Astrocyte (in vitro differentiated cells and primary cell): Measurements from ENCODE around the gene HLA-DPA1. TPM values are rescaled to one million over a fixed set of nuclear protein-coding genes. Genes with fewer than 3 reads are reported as not detected.
A peak's percentile ranks its signal among the peaks of the same experiment; 100 is the strongest.

Experiments used
- DNase-seq: peaks from one replicate; pipeline ENCODE4 v3.0.0-alpha.2; 2010; ENCODE audit warnings: low read depth
- FAIRE-seq: peaks from 2 replicates; lab custom pipeline; 2011; peaks lifted over from hg19 to GRCh38; lab: Jason Lieb, UNC
- H2AFZ ChIP-seq: 2 replicates; pipeline ENCODE4 v1.6.0; 2012; ENCODE audit warnings: low read depth, low read length, inconsistent platforms
- H3K27ac ChIP-seq: 2 replicates; pipeline ENCODE4 v1.5.1; 2011; ENCODE audit warnings: low read depth, low read length, inconsistent platforms
- H3K27me3 ChIP-seq: 2 replicates; pipeline ENCODE4 v1.6.0; 2011; ENCODE audit warnings: low read length, inconsistent platforms; ENCODE audit not compliant: insufficient read depth
- H3K36me3 ChIP-seq: 2 replicates; pipeline ENCODE4 v1.5.1; 2011; ENCODE audit warnings: low read length, inconsistent platforms; ENCODE audit not compliant: insufficient read depth
- H3K4me1 ChIP-seq: 2 replicates; pipeline ENCODE4 v1.5.1; 2011; ENCODE audit warnings: low read length, inconsistent platforms; ENCODE audit not compliant: insufficient read depth
- H3K4me2 ChIP-seq: 2 replicates; pipeline ENCODE4 v1.6.0; 2012; ENCODE audit warnings: low read length, inconsistent platforms
- H3K4me3 ChIP-seq: 2 replicates; pipeline ENCODE4 v1.5.1; 2011; ENCODE audit warnings: low read depth, mild to moderate bottlenecking, low read length, inconsistent platforms; ENCODE audit not compliant: insufficient read depth
- H3K79me2 ChIP-seq: 2 replicates; pipeline ENCODE4 v1.6.0; 2012; ENCODE audit warnings: mild to moderate bottlenecking, low read length, inconsistent platforms; ENCODE audit not compliant: insufficient read depth
- H3K9ac ChIP-seq: 2 replicates; pipeline ENCODE4 v1.6.0; 2012; ENCODE audit warnings: mild to moderate bottlenecking, low read length, inconsistent platforms
- H3K9me3 ChIP-seq: 2 replicates; pipeline ENCODE4 v1.5.1; 2012; ENCODE audit warnings: low read depth, mild to moderate bottlenecking, low read length, inconsistent platforms; ENCODE audit not compliant: insufficient read depth
- H4K20me1 ChIP-seq: 2 replicates; pipeline ENCODE4 v1.6.0; 2012; ENCODE audit warnings: low read length, inconsistent platforms; ENCODE audit not compliant: insufficient read depth
- H3K27ac Mint-ChIP-seq: one replicate; pipeline ENCODE4 v1.8.0; 2021; ENCODE audit warnings: mild to moderate bottlenecking, mixed read lengths; ENCODE audit not compliant: unreplicated experiment
- H3K27me3 Mint-ChIP-seq: one replicate; pipeline ENCODE4 v1.8.0; 2021; ENCODE audit warnings: low read depth, mixed read lengths; ENCODE audit not compliant: unreplicated experiment
- H3K36me3 Mint-ChIP-seq: one replicate; pipeline ENCODE4 v1.8.0; 2021; ENCODE audit warnings: low read depth, mixed read lengths; ENCODE audit not compliant: unreplicated experiment
- H3K4me1 Mint-ChIP-seq: one replicate; pipeline ENCODE4 v1.8.0; 2021; ENCODE audit warnings: low read depth, mixed read lengths; ENCODE audit not compliant: unreplicated experiment
- H3K4me3 Mint-ChIP-seq: one replicate; pipeline ENCODE4 v1.8.0; 2021; ENCODE audit warnings: mild to moderate bottlenecking, moderate library complexity, mixed read lengths; ENCODE audit not compliant: unreplicated experiment
- H3K9me3 Mint-ChIP-seq: one replicate; pipeline ENCODE4 v1.8.0; 2021; ENCODE audit warnings: mild to moderate bottlenecking, mixed read lengths; ENCODE audit not compliant: unreplicated experiment
- CTCF ChIP-seq: IDR thresholded peaks from 2 replicates; pipeline ENCODE4 v1.5.1; 2011; ENCODE audit warnings: low read depth, mild to moderate bottlenecking, inconsistent platforms, low read length, moderate library complexity; ENCODE audit not compliant: insufficient read depth
- EZH2 ChIP-seq: IDR thresholded peaks from 2 replicates; pipeline ENCODE4 v1.6.1; 2012; ENCODE audit warnings: mild to moderate bottlenecking, low read length, inconsistent platforms; ENCODE audit not compliant: insufficient read depth
- total RNA-seq: library from RNA; stranded (reverse); gene quantifications from 2 replicates; pipeline ENCODE4 v1.2.1, GENCODE V29; 2021

Gene HLA-DPA1
- total RNA-seq, 1 donor from 2014 or later, result 1.7 TPM

- H3K4me3 Mint-ChIP-seq, result no peak overlapping the region
- no peak for FAIRE-seq
- no peak overlapping the region for H2AFZ ChIP-seq
- H3K9me3 ChIP-seq, result no peaks in the 10 kb centered on the region
- H3K9me3 Mint-ChIP-seq, result no peaks in the 10 kb centered on the region
- H3K27ac ChIP-seq, result no peak overlapping the region
- H3K79me2 ChIP-seq, result no peaks in the 10 kb centered on the region
- no peaks in the 10 kb centered on the region for H4K20me1 ChIP-seq
- peaks cover 10% of the 10 kb centered on the region for H3K27me3 Mint-ChIP-seq
- H3K36me3 ChIP-seq, result no peaks in the 10 kb centered on the region
- H3K36me3 Mint-ChIP-seq, result peaks cover 2% of the 10 kb centered on the region
- H3K27ac Mint-ChIP-seq, result no peak overlapping the region
- H3K4me2 ChIP-seq, result no peak overlapping the region
- no peaks in the 10 kb centered on the region for H3K4me1 ChIP-seq
- TF ChIP-seq EZH2 (no peak), CTCF (no peak)
- DNase-seq, result no peak
- peaks cover 5% of the 10 kb centered on the region for H3K4me1 Mint-ChIP-seq
- H3K4me3 ChIP-seq, result no peak overlapping the region
- H3K9ac ChIP-seq, result no peak overlapping the region
- peaks cover 22% of the 10 kb centered on the region for H3K27me3 ChIP-seq
These were observed 51.5 kb downstream of the HLA-DPA1 start for GRCh38 chr6:33021917-33022316.

- H3K36me3 Mint-ChIP-seq, result peaks cover 2% of the 10 kb centered on the region
- no peak for FAIRE-seq
- no peak overlapping the region for H3K27ac Mint-ChIP-seq
- H4K20me1 ChIP-seq, result no peaks in the 10 kb centered on the region
- TF ChIP-seq EZH2, result no peak
- no peak for TF ChIP-seq CTCF
- no peak overlapping the region for H3K4me3 ChIP-seq
- no peaks in the 10 kb centered on the region for H3K9me3 Mint-ChIP-seq
- H3K4me3 Mint-ChIP-seq, result no peak overlapping the region
- H2AFZ ChIP-seq, result peak overlapping the region; percentile 11
- peaks cover 26% of the 10 kb centered on the region for H3K27me3 ChIP-seq
- H3K36me3 ChIP-seq, result no peaks in the 10 kb centered on the region
- H3K4me2 ChIP-seq, result peak overlapping the region; percentile 55
- no peaks in the 10 kb centered on the region for H3K79me2 ChIP-seq
- peaks cover 12% of the 10 kb centered on the region for H3K27me3 Mint-ChIP-seq
- H3K27ac ChIP-seq, result no peak overlapping the region
- H3K4me1 ChIP-seq, result no peaks in the 10 kb centered on the region
- no peaks in the 10 kb centered on the region for H3K9me3 ChIP-seq
- no peak overlapping the region for H3K9ac ChIP-seq
- peaks cover 5% of the 10 kb centered on the region for H3K4me1 Mint-ChIP-seq
- DNase-seq, result no peak
These were observed 54.1 kb downstream of the HLA-DPA1 start for GRCh38 chr6:33019372-33019771.

- no peak overlapping the region for H3K4me3 Mint-ChIP-seq
- peaks cover 2% of the 10 kb centered on the region for H3K36me3 Mint-ChIP-seq
- Histone ChIP-seq H3K9me3 (no peaks in the 10 kb centered on the region), H3K27ac (no peak overlapping the region), H3K4me1 (no peaks in the 10 kb centered on the region), H4K20me1 (no peaks in the 10 kb centered on the region), H3K4me2 (peak overlapping the region; percentile 55), H3K9ac (no peak overlapping the region), H3K79me2 (no peaks in the 10 kb centered on the region), H3K4me3 (no peak overlapping the region), H2AFZ (peak overlapping the region; percentile 17), H3K27me3 (peaks cover 30% of the 10 kb centered on the region), H3K36me3 (no peaks in the 10 kb centered on the region)
- H3K27me3 Mint-ChIP-seq, result peaks cover 12% of the 10 kb centered on the region
- H3K4me1 Mint-ChIP-seq, result peaks cover 5% of the 10 kb centered on the region
- FAIRE-seq (no peak), DNase-seq (no peak)
- H3K27ac Mint-ChIP-seq, result no peak overlapping the region
- H3K9me3 Mint-ChIP-seq, result no peaks in the 10 kb centered on the region
- TF ChIP-seq CTCF (no peak), EZH2 (no peak)
These were observed 54.5 kb downstream of the HLA-DPA1 start for GRCh38 chr6:33018904-33019303.
